Smooth muscle cell of the brain vasculature (primary cell): ENCODE results near the gene KIFC1.

Source experiments
- DNase-seq: peaks from one replicate; pipeline ENCODE4 v3.0.0-alpha.2; 2012; ENCODE audit warnings: low read depth, low spot score

KIFC1 gene

GRCh38 chr6:33443025-33443424, 51.4 kb downstream of the KIFC1 start:
- DNase-seq: no peak

GRCh38 chr6:33443619-33444504, 52.2 kb downstream of the KIFC1 start:
- no peak for DNase-seq

GRCh38 chr6:33445119-33445603, 53.5 kb downstream of the KIFC1 start:
- DNase-seq: no peak

DNA sequence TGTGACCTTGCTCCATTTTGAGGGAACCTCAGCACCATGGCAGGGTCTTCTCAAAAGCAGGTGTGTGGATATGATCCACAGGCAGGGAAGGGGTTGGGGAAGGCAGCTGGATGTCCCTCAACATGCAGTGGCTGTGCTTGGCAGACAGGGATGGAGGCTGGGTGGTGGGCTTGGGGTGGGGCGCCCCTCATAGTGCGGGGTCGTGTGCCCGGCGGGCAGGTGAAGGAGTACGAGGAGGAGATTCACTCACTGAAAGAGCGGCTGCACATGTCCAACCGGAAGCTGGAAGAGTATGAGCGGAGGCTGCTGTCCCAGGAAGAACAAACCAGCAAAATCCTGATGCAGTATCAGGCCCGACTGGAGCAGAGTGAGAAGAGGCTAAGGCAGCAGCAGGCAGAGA, 54.7 kb downstream of the KIFC1 start:
- no peak for DNase-seq

DNA sequence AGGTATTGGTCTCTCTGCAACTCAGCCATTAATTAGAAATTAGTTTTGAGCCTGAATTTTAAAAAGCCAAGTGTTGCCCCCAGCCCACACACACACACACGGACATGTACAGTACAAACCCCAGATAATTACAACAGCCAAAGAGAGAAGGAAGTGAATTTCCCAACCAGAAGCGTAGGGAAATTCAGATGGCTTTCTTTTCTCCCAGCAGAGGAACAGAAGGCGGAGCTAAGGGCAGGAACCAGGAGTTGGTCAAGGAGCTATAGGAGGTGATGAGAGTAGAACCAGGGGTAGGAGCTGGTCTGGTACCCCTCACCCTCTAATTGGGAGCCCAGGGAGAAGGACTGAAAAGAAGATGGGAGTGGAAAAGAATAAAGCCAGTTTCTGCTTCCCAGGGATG, 58.8 kb downstream of the KIFC1 start:
- DNase-seq: no peak

DNA sequence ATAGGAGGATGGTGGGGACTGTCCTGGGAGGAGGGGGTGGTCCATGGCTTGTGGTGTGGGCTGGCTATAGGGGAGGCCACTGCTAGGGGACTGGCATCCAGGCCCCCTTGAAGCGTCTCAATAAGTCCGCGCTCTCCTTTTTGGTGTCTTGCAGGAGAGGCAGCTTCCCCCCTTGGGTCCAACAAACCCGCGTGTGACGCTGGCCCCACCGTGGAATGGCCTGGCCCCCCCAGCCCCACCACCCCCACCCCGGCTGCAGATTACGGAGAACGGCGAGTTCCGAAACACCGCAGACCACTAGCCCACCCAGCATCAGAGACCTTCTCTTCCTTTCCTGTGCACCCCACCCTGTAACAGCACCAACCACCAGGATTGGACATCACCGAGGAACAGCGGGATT, 60.0 kb downstream of the KIFC1 start:
- no peak for DNase-seq

DNA sequence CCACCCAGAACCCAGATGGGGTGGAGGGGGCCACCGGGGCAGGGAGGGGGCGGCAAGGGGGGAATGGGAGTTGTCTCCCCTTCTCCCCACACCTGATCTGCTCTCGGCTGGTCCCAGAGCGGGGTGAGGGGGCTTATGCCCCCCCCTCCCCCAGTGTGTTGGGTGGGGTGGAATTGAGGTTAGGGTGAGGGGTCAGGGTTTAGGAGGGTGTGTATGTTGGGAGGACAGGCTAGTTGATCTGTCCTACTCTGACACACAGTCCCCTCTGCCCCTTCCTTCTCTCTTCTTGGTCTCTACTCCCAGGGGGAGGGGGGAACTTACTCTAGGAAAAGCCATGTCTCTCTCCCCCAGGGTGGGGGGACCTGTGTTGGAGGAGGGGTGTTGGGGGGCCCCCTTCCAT, 60.9 kb downstream of the KIFC1 start:
- no peak for DNase-seq

DNA sequence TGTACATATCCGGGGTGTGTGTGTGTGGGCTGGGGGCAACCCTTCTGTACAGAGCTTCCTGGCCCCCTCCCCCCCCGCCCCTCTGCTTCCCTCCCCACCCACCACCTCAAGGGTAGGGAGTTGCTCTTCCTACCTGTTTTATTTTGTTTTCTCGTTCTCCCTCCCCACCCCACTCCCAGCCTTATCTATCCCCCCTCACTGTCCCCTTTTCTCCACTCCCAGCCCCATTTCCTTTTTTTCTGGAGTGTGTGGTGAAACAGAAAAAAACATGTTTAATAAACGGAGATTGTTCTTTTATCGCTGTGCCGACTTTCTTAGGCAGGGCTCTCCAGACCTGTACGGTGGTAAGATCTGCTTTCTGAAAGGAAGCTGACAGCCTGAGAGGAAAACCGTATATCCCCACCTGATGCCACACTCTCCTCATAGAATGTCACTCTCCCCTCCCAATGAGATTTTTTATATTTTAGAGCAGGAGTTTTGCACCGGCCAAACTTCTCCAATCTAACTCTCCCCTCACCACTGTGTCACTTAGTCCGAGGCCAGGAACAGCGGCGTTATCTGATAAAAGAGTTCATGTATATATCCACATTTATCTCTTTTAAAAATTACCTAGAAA, 61.9 kb downstream of the KIFC1 start:
- no peak for DNase-seq

GRCh38 chr6:33454009-33454946, 62.7 kb downstream of the KIFC1 start, which contains the start of gene ZBTB9:
Gene ZBTB9, plus strand, starts transcription at chr6:33454576. Its CDS starts 525 bp downstream, at chr6:33455101.
- peak; percentile 80 for DNase-seq

DNA sequence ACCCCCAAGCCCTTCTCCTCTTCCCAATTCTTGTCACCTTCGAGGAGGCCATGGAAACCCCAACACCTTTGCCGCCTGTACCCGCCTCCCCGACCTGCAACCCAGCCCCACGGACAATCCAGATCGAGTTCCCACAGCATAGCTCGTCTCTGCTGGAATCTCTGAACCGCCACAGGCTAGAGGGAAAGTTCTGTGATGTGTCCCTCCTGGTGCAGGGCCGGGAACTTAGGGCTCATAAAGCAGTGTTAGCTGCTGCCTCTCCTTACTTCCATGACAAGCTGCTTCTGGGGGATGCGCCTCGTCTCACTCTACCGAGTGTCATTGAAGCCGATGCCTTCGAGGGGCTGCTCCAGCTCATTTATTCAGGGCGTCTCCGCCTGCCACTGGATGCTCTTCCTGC, 63.4 kb downstream of the KIFC1 start:
- DNase-seq: no peak

- DNase-seq: no peak
Observed at GRCh38 chr6:33456156-33456555, 64.5 kb downstream of the KIFC1 start.

- DNase-seq: no peak
Observed at GRCh38 chr6:33458676-33459075, 67.1 kb downstream of the KIFC1 start.

- DNase-seq: no peak
Observed at GRCh38 chr6:33459226-33459625, 67.6 kb downstream of the KIFC1 start.
